Activated T-cell treated with anti-CD3 and anti-CD28 coated beads, Interleukin-2, amount 50 U/mL, for 4 hours (primary cell): ENCODE results near the gene CLIP1. TPM values are rescaled to one million over a fixed set of nuclear protein-coding genes. Genes with fewer than 3 reads are reported as not detected.

Experiments used
- ATAC-seq, 2 donors: fragments of 200-7000 bp; cut with Tn5 transposase; one replicate each; pipeline ENCODE4 v1.10.0; 2021
- DNase-seq: peaks from one replicate; pipeline ENCODE4 v3.0.0-alpha.2; 2020
- H3K27me3 Mint-ChIP-seq: one replicate; pipeline ENCODE4 v1.8.0; 2021; ENCODE audit warnings: low read depth, mixed read lengths
- H3K36me3 Mint-ChIP-seq: one replicate; pipeline ENCODE4 v1.8.0; 2022; ENCODE audit warnings: mixed read lengths; ENCODE audit not compliant: insufficient read depth
- H3K4me1 Mint-ChIP-seq: one replicate; pipeline ENCODE4 v1.8.0; 2021; ENCODE audit warnings: low read depth, mixed read lengths
- H3K4me3 Mint-ChIP-seq: one replicate; pipeline ENCODE4 v1.8.0; 2021; ENCODE audit warnings: mild to moderate bottlenecking, moderate library complexity, mixed read lengths
- H3K9me3 Mint-ChIP-seq: one replicate; pipeline ENCODE4 v1.8.0; 2021; ENCODE audit warnings: mixed read lengths
- total RNA-seq, 3 donors: library from RNA; stranded (reverse); gene quantifications; one replicate each; pipeline ENCODE4 v1.2.1, GENCODE V29; 2021

The CLIP1 gene
- total RNA-seq, 3 donors from 2014 or later: 52.6 to 61.1 (median 53.1) TPM

DNA sequence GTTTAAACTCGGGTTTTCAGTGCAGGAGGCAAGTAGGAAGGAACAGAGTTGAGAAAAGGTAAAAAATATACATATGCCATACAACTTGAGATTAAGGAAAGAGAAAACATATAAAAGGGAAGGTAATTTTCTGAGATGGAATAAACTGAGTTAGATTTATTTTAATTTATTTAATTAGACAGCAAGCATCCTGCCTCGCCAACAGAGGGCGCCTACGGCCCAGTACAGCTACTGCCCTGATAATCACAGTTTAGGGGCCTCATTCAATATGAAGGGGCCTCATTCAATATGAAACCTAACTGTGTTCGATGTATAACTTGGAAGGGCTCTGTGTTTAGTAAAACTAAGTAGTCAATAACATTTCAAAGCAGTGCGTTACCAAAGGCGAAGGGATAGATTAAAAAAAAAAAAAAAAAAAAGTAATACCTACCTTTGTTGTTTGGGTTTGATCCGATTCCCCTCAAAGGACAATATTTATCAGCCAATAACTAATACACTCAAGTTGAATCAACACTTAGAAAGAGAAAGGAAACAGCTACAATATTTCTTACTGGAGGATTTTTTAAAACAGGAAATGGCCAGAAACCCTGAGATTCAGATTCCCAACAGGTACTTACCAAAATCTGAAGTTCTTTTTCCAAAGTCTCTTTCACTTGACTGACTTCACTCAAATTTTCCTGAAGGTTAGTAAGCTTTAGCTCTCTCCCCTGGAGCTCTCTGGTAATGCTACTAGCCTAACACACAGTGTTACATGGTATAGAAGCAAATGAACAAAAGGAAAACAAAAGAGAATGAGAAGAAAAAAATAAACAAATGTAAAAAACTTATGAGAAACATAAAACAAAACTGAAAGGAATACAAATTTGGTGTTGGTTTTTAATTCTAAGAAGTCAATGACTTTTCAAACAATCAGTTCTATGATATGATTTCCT is 86.2 kb downstream of the CLIP1 start:
- no peak for ATAC-seq
- Mint-ChIP-seq H3K36me3 (peaks cover 32% of the 10 kb centered on the region), H3K27me3 (no peaks in the 10 kb centered on the region)

DNA sequence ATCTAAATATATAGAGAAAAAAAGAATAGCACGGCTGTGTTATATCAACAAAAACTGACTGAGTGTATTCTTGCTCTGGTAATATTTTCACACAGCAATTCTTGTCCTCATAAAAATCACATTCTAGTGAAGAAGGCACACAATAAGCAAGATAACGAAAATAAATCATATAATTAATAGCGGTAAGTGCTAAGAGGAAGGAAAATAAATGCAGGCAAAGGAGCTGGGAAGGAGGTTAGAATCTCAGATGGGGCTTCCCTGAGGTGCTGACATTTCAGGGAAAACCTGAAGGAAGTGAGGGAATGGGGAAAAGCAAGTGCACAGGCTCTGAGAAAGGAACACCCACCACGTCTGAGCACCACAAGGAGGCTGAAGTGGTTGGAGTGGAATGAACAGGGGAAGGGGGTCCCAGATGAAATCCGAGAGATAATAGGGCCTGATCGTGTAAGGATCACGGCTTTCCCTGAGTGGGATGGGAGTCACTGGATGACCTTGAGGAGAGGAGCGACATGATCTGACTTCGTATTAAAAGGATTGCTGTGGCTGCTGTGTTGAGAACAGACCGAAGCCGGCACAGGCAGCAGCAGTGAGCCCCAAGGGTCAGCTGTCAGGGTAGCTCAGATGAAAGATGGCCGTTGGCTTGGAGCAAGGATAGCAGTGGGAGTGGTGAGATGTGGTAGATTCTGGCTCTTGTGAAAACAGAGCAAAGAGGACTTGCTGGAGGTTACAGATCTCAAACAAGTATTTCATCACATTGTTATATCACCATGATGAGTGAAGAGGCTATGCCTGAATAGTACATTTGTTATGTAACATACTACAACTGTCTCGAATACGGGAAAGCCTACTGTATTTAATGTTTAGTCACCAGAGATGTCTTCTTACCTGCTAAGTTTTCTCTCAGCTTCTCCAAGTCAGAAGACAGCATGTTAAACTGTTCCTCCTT is 89.1 kb downstream of the CLIP1 start:
- Mint-ChIP-seq H3K4me3 (no peak overlapping the region), H3K9me3 (no peaks in the 10 kb centered on the region), H3K36me3 (peaks cover 26% of the 10 kb centered on the region), H3K27me3 (no peaks in the 10 kb centered on the region), H3K4me1 (peaks cover 10% of the 10 kb centered on the region)
- ATAC-seq (no peak), DNase-seq (no peak)

More for the DNA sequence above, 86.2 kb downstream of the CLIP1 start:
- DNase-seq: peak; percentile 36
- Mint-ChIP-seq H3K4me3 (no peak overlapping the region), H3K4me1 (peaks cover 10% of the 10 kb centered on the region), H3K9me3 (no peaks in the 10 kb centered on the region)

DNA sequence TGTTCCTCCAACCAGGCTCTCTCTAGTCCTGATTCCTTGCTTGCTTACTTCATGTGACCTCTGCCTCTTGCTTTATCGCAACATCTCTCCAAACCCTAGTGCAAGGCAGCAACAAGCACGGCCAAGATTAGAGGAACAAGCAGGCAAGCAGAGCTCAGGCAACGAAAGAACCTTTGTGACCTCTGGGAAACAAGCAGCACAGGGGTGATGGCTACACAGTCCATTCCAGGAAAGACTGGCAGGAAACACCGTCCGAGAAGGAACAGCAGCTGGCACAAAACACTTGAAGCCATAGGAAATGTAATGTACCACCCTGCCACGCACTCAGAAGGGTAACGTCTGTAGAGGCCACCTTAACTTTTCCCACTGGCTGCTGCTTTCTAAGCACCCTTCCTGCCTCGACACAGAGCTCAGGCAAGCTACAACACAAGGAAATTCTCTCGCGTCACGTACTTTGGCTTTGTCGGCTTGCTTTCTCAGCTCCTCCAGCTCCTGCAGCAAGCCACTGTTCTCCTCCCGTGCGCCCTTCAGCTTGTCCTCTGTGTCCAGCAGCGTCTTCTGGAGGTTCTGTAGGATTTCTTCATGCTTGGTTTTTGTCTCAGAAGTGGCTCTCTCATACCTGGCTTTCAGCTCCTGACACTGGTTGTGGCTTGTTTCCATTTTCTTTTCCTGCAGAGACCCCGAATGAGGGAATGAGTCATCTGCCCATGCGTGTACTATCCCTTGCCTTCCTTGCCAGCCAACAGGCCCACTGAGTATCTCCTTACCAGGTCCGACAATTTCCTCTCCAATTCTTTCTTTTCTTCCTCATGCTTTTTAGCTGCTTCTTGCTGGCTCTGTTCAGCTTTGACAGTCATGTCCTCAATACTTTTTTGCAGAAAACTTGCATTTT is 94.7 kb downstream of the CLIP1 start:
- Mint-ChIP-seq H3K36me3 (peaks cover 26% of the 10 kb centered on the region), H3K27me3 (no peaks in the 10 kb centered on the region), H3K4me3 (no peak overlapping the region), H3K4me1 (peaks cover 20% of the 10 kb centered on the region), H3K9me3 (no peaks in the 10 kb centered on the region)
- DNase-seq (no peak), ATAC-seq (no peak)

DNA sequence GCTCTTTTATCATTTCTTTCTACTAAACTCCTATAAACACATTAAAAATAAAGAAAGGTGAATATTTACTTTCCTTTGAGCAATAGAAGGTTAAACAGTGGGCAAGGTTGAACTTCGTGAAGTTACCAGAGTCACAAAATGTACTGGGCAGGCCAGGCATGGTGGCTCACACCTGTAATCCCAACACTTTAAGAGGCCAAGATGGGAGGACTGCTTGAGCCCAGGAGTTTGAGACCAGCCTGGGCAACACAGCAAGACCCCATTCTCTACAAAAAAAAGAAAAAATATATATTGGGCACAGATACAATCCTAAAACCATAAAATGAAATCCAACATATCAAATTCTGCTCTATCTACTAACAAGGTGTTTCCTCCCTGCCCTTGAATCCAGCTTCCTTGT is 95.5 kb downstream of the CLIP1 start:
- Mint-ChIP-seq H3K4me1 (peaks cover 20% of the 10 kb centered on the region), H3K9me3 (no peaks in the 10 kb centered on the region)
- DNase-seq: no peak

DNA sequence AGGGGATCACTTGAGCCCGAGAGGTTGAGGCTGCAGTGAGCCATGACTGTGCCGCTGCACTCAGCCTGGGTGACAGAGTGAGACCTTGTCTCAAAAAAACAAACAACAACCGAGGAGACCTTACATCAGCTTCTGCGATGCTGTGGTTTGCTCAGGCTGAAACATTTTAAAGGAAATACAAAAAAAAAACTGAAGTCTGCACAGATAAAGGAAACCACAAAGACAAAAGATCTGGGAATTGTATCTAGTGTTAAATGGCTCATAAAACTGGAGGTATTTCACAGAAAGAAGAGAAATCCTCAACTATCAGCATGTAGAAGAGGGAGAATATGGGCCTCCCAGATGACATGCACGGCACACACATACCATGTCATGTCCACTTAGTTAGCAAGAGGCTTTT is 95.9 kb downstream of the CLIP1 start:
- H3K4me3 Mint-ChIP-seq: no peak overlapping the region
- DNase-seq (no peak), ATAC-seq (no peak)
- no peaks in the 10 kb centered on the region for H3K9me3 Mint-ChIP-seq
- H3K27me3 Mint-ChIP-seq: no peaks in the 10 kb centered on the region
- H3K36me3 Mint-ChIP-seq: peaks cover 31% of the 10 kb centered on the region
- H3K4me1 Mint-ChIP-seq: peaks cover 20% of the 10 kb centered on the region

More for the DNA sequence above, 95.5 kb downstream of the CLIP1 start:
- Mint-ChIP-seq H3K4me3 (no peak overlapping the region), H3K36me3 (peaks cover 31% of the 10 kb centered on the region), H3K27me3 (no peaks in the 10 kb centered on the region)
- no peak for ATAC-seq

DNA sequence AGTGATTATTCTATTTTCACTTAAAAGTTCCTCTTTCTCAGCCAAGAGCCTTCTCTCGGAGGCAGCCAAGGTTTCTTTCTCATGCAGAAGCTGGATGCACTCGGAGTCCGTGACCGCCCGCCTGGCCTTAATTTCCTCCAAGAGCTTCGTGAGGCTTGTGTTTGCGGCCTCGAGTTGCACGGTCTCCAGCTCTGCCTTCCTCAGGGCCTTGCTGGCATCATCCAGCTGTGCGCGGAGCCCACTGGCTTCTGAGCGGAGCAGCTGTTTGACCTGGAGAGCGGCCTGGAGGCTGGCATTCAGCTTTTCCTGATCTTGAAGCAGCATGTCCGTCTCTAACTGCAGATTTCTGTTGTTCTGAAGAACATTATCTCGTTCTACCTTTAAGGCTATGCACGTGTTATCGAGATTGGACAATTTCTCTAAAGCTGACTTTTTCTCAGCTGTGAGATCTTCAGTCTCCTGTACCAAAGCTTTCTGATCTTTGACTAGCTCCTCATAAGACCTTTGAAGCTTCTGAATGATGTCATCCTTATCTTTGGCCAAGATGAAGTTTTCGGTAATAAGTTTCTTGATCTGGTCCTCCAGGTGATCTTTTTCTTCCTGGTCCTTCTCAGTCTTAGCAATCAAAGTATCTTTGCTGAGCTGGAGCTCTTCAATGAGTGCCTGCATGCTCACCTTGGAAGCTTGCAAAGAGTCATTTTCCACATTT is 99.0 kb downstream of the CLIP1 start:
- no peak for ATAC-seq
- DNase-seq: no peak
- peaks cover 20% of the 10 kb centered on the region for H3K4me1 Mint-ChIP-seq
- no peaks in the 10 kb centered on the region for H3K9me3 Mint-ChIP-seq
- peaks cover 36% of the 10 kb centered on the region for H3K36me3 Mint-ChIP-seq
- H3K27me3 Mint-ChIP-seq: no peaks in the 10 kb centered on the region
- no peak overlapping the region for H3K4me3 Mint-ChIP-seq

DNA sequence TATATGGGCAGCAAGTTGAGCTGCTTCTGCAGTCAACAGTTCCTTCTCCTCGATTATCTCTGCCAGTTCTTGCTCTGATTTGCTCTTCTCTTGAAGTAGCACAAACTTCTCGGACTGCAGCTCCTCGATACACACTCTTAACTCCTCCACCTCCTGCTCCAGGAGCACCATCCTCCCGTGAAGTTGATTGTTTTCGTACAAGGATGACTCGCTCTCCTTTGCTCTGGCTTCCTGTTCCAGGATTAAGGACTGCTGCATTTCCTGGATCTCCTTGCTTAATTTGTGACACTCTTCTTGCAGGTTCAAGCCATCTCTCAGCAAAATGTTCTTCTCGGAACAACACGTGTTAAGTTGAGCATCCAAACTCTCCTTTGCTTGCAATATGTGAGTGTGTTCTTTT is 100.0 kb downstream of the CLIP1 start:
- H3K4me3 Mint-ChIP-seq: no peak overlapping the region
- peaks cover 36% of the 10 kb centered on the region for H3K36me3 Mint-ChIP-seq
- peaks cover 13% of the 10 kb centered on the region for H3K4me1 Mint-ChIP-seq
- DNase-seq (no peak), ATAC-seq (no peak)
- no peaks in the 10 kb centered on the region for H3K9me3 Mint-ChIP-seq
- no peaks in the 10 kb centered on the region for H3K27me3 Mint-ChIP-seq

DNA sequence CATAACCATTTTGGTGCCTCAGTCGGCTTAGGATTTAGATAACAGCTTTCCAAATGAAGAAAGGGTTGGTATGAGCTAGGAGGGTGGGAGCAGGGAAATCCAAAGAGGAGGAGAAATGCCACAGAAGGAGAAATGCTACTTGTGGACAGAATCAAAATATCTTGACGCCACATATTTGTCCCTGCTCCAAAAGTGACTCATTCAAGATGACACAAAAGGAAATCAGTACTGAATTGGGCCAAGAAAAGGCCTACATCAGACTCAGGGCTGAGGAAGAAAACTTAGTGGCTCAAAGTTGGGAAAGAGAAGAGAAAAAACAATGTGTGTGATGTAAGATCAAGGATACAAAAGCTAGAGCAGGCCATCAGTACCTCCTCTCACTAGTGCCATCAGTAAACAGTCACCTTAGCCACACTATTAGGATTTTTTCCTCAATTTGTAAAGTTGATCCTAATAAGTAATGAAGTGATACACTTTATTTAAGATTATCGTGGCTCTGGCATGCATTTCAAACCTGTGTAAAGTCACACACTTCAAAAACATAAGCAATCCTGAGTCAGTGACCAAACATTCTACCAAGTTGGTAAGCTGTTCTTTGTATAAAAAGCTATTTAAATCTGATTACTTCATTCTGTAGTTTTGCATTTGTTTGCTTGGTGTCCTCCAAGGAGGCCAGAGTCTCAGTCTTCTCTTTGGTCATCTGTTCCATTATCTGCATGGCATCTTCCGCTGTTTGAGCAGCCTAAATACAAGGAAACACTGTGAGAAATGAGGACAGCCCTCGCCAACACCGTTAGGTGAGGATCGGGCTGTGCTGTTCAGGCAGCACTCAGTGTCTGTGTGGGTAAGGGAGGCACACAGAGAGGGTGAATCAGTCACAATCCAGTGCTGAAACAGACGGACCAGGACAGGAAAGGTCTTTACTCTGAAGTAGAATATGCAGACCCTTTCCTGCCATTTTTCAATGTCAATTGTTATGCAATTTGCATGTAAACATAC is 103.6 kb downstream of the CLIP1 start:
- ATAC-seq (no peak), DNase-seq (no peak)
- H3K9me3 Mint-ChIP-seq: no peaks in the 10 kb centered on the region
- no peaks in the 10 kb centered on the region for H3K4me1 Mint-ChIP-seq
- H3K36me3 Mint-ChIP-seq: peaks cover 43% of the 10 kb centered on the region
- no peak overlapping the region for H3K4me3 Mint-ChIP-seq
- no peaks in the 10 kb centered on the region for H3K27me3 Mint-ChIP-seq

DNA sequence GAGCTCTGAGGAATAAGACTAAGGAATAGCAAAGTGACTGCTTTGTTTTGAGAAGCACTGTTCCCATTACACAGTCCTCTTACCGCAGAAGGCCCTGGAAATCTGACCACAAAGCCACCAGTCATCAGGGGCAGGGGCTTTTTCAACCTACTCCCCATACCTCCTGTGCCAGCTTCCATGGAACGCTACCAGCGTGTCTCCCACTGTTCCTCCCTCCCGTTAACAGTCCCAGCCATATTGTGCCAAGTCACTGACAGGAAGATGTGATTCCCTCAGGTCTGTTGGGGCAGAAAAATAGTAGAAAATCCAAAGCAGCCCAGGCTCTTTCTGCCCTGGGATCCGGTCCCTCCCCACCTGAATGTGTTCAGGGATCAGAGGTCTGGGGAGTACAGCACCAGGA is 109.5 kb downstream of the CLIP1 start:
- no peaks in the 10 kb centered on the region for H3K9me3 Mint-ChIP-seq
- ATAC-seq: no peak
- H3K4me1 Mint-ChIP-seq: no peaks in the 10 kb centered on the region
- no peak overlapping the region for H3K4me3 Mint-ChIP-seq
- no peak for DNase-seq
- H3K36me3 Mint-ChIP-seq: peaks cover 35% of the 10 kb centered on the region
- H3K27me3 Mint-ChIP-seq: no peaks in the 10 kb centered on the region

DNA sequence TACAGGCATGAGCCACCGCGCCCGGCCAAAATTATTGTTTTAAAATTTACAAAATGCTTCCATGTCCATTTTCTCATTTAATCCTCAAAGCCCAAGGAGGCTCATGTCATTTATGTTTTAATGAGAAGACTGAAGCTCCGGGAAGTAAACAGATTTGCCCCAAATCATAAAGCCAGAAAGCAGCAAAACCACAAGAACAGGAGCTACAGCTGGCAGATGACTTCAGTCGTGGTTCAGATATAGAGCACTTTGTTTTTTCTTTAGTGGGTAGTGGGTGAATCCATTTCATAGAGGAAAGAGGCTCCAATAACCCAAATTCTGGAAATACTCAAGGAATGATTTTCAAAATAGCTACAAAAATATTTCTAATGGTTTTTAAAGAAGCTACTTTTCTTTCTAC is 110.8 kb downstream of the CLIP1 start:
- Mint-ChIP-seq H3K4me1 (no peaks in the 10 kb centered on the region), H3K4me3 (no peak overlapping the region), H3K27me3 (no peaks in the 10 kb centered on the region), H3K9me3 (no peaks in the 10 kb centered on the region), H3K36me3 (peaks cover 31% of the 10 kb centered on the region)
- ATAC-seq (no peak), DNase-seq (no peak)

DNA sequence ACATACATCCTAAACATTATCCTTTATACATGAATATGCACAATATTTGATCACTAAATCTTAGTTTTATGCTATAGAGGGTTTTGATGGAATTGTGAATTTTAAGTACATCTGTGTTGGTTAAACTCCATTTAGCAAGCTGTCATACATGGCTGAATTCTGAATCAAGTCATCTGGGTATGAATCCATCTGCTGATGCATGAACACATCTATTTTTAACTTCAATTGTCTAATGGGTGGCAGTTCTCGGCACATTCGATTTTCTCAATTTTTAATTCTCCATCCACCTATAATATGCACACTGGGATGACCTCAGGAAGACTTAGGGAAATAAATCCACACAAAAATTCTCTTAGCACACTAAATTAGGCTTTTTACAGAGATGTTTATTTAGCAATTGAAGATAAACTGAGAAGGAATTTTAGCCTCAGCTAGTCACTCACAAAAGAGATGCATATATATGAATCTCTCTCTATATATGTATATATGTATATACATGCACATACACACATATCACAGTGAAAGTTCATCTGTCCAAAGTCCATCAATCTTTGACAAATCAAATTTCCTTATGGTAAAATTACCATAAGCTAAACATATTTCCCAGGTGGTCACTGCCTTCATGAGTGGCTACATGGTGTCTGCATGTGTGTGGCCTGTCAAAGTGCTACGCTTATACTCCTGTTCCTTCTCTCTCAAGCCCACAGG is 111.7 kb downstream of the CLIP1 start:
- Mint-ChIP-seq H3K27me3 (no peaks in the 10 kb centered on the region), H3K36me3 (peaks cover 34% of the 10 kb centered on the region), H3K9me3 (no peaks in the 10 kb centered on the region), H3K4me3 (no peak overlapping the region), H3K4me1 (no peaks in the 10 kb centered on the region)
- DNase-seq (no peak), ATAC-seq (no peak)

DNA sequence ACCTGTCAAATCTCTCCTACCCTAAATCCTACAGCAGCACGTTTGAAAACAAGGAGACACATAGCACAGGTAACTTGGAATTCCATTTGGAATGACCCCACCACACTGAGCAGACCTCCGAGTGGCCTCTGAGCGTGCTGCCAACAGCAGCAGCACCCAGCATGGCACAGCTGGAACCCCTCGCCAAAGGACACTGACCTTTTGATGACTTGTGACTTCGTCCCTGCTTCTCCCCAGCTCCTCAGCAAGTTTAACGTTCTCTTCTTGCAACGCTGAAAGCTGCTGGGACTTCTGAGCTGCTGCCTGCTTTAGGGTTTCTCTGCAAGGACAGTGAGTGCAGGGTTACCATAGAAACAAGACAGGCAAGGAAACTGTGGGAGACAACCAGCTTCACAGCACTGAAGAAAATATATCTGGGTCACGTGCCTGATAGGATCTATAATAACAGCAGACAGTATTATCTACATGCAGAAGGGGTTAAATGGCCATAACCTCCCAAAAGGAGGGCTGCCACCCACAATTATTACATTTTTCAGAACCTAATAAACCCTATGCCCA is 112.8 kb downstream of the CLIP1 start:
- ATAC-seq: no peak
- H3K36me3 Mint-ChIP-seq: peaks cover 26% of the 10 kb centered on the region
- H3K4me3 Mint-ChIP-seq: no peak overlapping the region
- H3K9me3 Mint-ChIP-seq: no peaks in the 10 kb centered on the region
- no peaks in the 10 kb centered on the region for H3K4me1 Mint-ChIP-seq
- no peak for DNase-seq
- no peaks in the 10 kb centered on the region for H3K27me3 Mint-ChIP-seq
